Inflammatory macrophage (primary cell): ENCODE data around the gene MORC2.

Experiments used
- DNase-seq, 2 donors: peaks; one replicate each; pipeline ENCODE4 v3.0.0-alpha.2; 2020 to 2022
- total RNA-seq, 18 experiments: gene quantifications; one replicate each; lab custom pipeline; 2026; ENCODE audit warnings: mixed read lengths in 6 of 18, inconsistent platforms in 2 of 18; lab: John Stamatoyannopoulos, UW

The MORC2 gene
- 3.0 to 26.5 (median 17.5) reads per million in 18 experiments for total RNA-seq

- DNase-seq, result no peak
These were observed at the start of gene MORC2 for GRCh38 chr22:30968015-30968923. Gene MORC2, minus strand, starts transcription at chr22:30968774. Its CDS starts 885 bp downstream, at chr22:30967889.

DNA sequence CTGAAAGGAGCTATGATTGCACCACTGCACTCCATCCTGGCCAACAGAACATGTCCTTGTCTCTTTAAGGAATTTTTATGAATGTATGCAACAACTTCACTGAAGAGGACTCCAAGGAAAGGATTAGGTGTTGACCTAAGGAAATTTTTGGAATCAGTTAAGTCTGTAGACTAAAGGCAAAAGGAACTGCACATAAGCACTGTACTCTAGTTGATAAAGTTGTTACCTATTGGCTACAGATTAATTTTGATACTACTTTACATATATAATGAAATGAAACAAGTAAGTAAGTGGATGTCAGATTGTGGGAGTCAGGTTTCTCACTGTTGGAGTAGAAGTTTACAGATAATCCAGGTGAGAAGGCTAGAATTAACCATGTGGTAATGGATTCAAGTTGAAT, 37.0 kb upstream of the MORC2 start:
- DNase-seq, result no peak

DNA sequence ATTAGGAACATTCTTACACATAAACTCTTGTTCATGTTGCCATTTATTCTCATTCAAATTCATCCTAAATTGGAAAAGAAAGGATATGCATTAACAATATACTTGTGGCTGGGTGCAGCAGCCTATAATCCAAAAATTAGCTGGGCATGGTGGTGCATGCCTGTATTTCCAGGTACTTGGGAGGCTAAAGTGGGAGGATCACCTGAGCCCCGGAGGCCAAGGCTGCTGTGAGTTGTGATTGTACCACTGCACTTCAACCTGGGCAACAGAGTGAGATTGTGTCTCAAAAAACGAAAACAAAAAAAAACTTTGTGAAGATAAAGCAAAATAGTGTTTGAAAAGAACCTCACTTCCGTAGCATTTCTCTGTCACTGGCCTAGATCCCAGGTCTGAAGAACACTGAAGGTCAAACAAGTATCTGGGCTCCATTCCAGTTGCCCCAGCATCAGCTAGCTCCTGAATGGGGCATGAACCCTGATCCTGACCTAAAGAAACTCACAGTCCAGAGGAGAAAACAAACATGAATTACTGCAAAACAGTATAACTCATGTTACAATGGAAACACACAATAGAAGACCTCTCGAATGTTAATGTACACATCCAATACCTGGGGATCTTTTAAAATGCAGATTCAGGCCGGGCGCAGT, 32.7 kb upstream of the MORC2 start:
- DNase-seq, result no peak

DNA sequence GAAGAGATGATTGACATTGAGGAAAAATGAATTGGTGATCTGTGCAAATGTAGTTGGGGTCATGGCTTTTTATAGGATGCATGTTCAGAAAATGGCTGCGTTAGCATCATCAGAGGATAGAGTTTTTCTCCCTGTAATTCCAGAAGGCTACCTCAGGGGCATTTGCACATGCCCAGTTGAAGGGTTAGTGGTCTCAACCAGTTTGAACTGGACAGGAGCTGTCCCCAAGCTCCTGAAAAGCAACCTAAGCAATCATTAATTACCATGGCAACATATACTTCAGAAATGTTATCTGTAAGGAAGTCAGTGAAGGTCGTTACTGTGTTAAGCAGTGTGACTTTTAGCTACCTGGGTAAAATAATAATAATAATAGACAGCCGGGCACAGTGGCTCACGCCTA, 29.8 kb upstream of the MORC2 start:
- DNase-seq, result no peak

DNA sequence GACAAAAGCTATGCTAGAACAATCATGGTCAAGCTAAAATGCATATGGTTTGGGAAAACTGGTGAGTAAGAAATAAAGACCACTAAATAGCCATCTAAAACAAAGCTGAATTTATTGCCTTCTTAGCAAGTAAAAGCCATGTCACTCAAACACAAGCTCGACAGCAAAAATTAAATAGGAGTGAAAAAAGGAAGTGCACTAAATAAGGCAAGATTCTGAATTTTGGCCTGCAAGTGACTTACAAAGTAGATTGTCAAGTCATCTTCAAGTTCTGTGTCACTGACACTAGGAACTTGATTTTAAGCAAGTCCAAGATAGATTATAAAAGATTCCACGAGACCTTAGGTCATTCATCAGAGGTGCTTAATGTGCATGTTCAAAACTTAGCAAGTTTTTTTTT, 27.9 kb upstream of the MORC2 start:
- peak; percentile 46 to 65 for DNase-seq

GRCh38 chr22:30994960-30995359, 26.4 kb upstream of the MORC2 start:
- DNase-seq, result no peak

DNA sequence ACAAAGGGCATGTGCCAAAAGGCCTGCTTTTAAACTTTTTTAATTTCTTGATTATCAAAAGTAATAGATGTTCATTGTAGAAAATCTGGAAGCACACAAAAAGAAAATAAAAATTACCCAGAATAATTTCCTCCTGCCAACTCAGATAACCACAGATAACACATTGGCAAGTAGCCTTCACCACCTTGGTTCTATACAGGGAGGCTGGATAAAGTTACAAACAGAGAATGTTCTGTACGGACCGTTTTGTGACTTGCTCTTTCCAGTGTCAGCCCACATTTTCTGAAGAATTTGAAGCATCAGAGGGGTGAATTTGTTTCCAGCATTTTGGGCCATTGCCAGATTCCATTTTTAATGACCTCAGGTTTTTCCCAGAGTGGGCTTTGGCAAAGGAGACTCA, 24.0 kb upstream of the MORC2 start:
- DNase-seq, result no peak

- DNase-seq, result no peak
These were observed 22.1 kb upstream of the MORC2 start for GRCh38 chr22:30990690-30991089.

DNA sequence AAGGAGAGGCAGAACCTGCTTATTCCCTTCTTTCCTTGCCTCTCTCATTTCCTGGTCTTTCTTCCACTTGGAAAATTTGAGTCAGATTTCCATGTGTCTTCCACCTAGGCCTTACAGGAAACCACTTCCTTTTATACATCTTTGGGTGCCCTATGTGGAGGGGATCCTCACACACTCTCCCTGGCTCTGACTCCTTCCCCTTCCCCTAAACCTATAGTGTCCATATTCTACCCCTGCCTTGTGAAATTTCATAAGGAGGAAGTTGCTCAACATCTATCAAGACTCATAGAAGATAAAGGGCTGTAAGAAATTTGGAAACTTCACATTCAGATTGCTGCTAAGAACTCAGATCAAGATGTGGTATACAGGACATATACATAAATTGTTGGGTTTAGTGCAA, 20.9 kb upstream of the MORC2 start:
- peak; percentile 52 to 81 for DNase-seq

- DNase-seq, result no peak
These were observed 17.1 kb upstream of the MORC2 start for GRCh38 chr22:30985561-30986208.

- no peak for DNase-seq
These were observed 15.7 kb upstream of the MORC2 start for GRCh38 chr22:30984317-30984716.

GRCh38 chr22:30982512-30982911, 13.9 kb upstream of the MORC2 start:
- no peak for DNase-seq

- DNase-seq, result no peak
These were observed 11.4 kb upstream of the MORC2 start for GRCh38 chr22:30979932-30980331.

DNA sequence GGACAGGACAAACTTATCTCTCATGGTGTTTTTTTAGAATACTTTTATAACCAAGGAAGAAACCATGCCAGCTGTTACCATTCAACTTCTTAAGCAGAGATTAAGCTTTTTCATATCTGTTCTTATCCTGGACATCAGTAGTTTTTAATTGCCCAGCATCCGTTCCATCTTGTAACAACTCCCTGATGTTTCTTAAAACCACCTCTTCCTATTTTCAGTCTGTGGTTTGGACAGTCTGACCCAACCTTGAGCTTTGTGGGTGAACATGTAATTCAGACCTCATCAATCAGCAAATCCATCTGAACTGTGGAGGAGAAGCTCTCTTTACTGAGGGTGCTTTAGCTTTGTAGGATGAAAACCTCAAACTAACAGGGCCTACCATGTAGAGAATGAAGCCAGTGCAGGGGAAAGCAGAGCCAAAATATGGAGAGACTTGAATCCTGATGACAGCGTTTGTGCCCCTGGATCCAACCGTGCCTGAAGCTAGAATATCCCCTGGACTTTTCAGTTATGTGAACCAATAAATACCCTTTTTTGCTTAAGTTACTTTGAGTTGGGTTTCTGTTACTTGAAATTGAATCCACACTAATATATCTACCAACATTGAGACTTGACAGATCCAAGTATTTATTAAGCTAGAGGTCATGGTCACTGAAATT, 9.9 kb upstream of the MORC2 start:
- DNase-seq, result no peak

DNA sequence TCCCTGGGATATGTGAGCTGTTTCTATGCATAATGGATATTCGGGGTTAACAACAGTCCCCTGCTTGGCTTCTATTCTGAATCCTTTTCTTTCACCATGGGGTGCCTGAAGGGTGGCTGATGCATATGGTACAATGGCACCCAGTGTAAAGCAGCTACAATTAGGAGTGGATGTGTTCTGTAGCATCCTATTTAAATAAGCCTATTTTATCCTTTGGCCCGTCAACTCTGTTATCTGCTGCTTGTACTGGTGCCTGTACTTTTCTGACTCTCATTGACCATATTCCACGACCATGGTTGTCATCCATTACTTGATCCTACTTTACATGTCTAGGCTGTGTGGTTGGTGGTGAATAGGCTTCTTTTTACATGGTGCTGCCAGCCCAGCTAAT, 1.8 kb upstream of the MORC2 start:
- DNase-seq, result no peak

DNA sequence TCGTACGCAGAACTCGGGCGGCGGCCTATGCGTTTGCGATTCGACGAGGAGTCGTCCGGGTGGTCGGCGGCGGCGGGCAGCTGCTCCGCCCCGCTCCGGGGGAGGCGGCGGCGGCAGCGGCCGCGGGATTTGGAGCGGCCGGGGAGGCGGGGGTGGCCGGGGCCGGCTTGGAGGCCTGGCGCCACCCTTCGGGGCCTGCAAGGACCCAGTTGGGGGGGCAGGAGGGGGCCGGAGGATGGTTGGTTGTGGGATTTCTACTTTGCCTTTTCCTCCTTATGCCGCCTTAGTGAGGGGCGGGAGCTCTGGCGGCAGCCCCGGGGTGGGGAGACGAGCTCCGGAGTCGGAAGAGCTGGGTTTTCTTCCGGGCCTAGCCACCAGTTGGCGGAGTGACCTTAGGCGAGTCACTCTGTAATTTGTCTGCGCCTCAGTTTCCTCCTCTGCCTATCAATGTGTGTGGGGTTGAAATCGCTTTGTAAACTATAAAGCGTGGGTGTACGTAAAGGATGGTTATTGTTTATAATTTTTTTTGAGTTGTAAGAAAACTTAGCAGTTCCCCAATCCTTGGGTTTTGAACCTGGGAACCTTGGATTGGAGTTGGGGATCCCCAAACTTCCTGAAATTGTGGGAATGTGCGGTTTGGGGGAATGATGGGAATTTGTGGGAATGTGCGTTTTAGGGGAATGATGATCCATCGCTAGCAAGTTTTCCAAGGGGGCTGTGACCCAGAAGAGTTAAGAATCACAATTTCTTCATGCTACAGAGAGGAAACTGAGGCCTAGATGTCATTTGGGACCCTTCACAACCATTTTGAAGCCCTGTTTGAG, 1.2 kb upstream of the MORC2 start:
- peak; percentile 45 to 47 for DNase-seq

DNA sequence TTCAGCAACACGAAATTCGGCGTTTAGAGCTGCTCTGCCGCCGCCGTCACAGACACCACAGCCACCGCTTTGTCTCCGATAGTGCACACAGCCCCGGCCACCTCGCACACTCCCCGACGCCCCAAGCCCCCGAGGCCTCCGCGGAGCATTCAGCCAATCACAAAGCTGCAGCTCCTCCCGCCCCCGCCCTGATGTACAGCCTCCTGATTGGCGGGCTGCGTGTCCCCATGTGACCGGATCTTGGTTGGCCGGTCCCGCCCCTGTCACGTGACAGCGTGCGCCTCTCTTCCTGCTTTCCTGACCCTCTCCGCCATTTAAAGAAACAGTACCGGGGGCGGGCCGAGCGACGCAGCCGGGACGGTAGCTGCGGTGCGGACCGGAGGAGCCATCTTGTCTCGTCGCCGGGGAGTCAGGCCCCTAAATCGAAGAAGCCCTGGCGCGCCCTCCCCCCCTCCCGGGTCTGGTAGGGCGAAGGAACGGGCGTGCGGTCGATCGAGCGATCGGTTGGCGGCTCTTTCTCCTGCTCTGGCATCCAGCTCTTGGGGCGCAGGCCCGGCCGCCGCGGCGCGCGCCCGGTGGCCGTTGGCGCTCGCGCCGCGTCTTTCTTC, 454 bp upstream of the MORC2 start, which contains the start of gene TUG1:
Gene TUG1 (plus strand): TSS at position 342 of the 608 bp plus-strand sequence.
- DNase-seq, result peak; percentile 98 to 99

GRCh38 chr22:30964858-30965257, 3.7 kb downstream of the MORC2 start:
- DNase-seq, result no peak

DNA sequence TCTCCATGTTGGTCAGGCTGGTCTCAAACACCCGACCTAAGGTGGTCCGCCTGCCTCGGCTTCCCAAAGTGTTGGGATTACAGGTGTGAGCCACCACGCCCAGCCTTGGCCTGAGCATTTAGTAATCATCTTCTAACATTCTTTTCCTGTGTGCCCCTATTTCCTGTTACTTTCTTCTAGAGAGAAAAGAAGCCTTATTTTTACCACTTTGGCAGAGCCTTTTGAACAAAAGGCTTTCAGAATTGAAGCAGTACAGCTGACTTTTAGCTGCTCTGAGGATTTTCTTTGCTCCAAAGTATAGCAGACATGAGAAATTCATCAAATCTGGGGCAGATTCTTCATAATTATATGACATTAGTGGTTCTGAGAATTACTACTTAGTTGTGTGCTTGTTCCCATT, 13.4 kb downstream of the MORC2 start:
- no peak for DNase-seq

GRCh38 chr22:30953206-30953605, 15.4 kb downstream of the MORC2 start:
- no peak for DNase-seq

DNA sequence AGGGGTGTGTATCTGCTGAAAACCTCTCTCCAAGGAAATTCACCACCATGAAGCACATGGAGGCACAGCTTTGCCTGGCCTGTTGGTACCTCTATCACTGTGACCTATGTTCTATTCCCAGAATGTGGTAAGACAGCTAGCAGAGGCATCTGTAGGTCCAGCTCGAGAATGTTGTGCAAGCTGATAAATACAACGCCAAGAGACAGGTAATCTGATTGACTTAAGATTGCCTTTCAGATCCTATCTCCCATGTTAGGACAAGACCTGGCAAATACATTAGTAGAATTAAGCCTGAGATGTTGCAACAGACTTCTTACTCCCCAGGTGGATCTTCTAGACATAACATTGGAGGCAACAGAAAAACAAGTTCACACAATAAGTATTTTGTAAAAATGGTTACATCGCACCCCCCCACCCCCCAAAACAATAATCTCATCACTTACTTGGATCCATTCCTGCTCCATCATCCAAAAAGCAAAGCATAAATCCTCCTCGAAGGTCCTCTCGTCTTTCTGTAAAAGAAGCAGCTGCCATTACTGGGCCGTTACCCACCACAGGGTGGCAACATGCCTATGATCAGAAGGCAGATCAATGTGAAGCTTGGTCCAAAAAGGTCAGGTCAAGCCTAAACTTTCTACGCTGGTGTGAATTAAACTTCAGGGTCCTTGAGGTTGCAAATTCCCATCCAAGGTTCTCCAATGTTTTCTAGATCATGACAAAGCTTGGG, 18.5 kb downstream of the MORC2 start:
- DNase-seq, result no peak
